NB4 (cell line): Measurements from ENCODE around the gene ASCL1.

Experiments used
- DNase-seq: peaks from one replicate; pipeline ENCODE4 v3.0.0; 2010; ENCODE audit warnings: low read depth
- H3K4me3 ChIP-seq: one replicate; pipeline ENCODE4 v1.5.1; 2011; ENCODE audit warnings: mild to moderate bottlenecking, low read depth, low read length, moderate library complexity
- MYC ChIP-seq: IDR thresholded peaks from 2 replicates; pipeline ENCODE4 v1.6.1; 2011; ENCODE audit warnings: low read depth, low read length
- POLR2A ChIP-seq: IDR thresholded peaks from 2 replicates; pipeline ENCODE4 v1.6.1; 2011; ENCODE audit warnings: mild to moderate bottlenecking; ENCODE audit not compliant: insufficient read length; ENCODE audit errors: extremely low read depth
- TF ChIP-seq, protein P1 (sequence below): IDR thresholded peaks from one replicate; pipeline ENCODE4 v1.5.1; 2012; ENCODE audit warnings: low read depth, low read length
- TF ChIP-seq, protein P2 (sequence below): IDR thresholded peaks from 2 replicates; pipeline ENCODE4 v1.6.1; 2011; ENCODE audit warnings: low read depth, low read length

The ASCL1 gene

DNA sequence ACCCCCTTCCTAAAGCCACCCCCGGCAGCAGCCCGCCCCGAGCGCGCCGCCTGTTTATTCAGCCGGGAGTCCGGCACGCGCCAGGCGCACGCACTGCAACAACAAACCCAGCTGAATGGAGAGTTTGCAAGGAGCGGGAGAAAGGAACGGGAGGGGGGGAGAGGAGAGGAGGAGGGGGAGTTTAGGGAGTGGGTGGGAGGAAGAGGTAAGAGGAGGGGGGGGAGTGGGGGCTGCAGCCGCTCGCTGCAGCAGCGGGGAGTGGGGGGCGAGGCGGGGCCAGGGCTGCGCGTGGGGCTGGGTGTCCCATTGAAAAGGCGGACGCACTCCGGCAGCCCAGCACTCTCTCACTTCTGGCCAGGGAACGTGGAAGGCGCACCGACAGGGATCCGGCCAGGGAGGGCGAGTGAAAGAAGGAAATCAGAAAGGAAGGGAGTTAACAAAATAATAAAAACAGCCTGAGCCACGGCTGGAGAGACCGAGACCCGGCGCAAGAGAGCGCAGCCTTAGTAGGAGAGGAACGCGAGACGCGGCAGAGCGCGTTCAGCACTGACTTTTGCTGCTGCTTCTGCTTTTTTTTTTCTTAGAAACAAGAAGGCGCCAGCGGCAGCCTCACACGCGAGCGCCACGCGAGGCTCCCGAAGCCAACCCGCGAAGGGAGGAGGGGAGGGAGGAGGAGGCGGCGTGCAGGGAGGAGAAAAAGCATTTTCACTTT is at the start of gene ASCL1:
Gene ASCL1, plus strand, starts transcription at position 336 of the 712 bp plus-strand sequence. CDS start 571 bp downstream, outside the sequence.
- TF ChIP-seq MYC: no peak
- TF ChIP-seq, protein P1, sequence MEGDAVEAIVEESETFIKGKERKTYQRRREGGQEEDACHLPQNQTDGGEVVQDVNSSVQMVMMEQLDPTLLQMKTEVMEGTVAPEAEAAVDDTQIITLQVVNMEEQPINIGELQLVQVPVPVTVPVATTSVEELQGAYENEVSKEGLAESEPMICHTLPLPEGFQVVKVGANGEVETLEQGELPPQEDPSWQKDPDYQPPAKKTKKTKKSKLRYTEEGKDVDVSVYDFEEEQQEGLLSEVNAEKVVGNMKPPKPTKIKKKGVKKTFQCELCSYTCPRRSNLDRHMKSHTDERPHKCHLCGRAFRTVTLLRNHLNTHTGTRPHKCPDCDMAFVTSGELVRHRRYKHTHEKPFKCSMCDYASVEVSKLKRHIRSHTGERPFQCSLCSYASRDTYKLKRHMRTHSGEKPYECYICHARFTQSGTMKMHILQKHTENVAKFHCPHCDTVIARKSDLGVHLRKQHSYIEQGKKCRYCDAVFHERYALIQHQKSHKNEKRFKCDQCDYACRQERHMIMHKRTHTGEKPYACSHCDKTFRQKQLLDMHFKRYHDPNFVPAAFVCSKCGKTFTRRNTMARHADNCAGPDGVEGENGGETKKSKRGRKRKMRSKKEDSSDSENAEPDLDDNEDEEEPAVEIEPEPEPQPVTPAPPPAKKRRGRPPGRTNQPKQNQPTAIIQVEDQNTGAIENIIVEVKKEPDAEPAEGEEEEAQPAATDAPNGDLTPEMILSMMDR: no peak
- TF ChIP-seq POLR2A: no peak
- TF ChIP-seq, protein P2, sequence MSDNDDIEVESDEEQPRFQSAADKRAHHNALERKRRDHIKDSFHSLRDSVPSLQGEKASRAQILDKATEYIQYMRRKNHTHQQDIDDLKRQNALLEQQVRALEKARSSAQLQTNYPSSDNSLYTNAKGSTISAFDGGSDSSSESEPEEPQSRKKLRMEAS: no peak
- H3K4me3 ChIP-seq: no peak within 1 kb of the TSS
- DNase-seq: no peak

DNA sequence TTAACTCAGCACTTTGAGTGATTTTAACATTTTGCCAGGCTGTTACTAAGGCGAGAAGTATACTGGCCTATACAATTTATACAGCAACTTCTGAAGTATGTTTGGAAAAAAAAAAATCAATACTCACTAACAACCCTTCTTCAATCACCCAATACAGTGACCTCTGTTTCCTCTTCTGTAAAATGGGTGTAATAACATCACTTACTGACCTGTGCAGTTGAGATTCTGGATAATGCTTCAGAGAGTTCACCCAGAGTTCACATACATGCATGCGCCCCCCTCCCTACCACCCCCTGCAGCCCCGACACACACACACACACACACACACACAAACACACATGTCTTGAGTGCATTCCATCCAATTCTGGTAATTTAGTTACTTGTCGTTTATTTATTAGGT is 49.6 kb upstream of the ASCL1 start:
- no peak overlapping the region for H3K4me3 ChIP-seq
- no peak for DNase-seq
- TF ChIP-seq, protein P2: no peak
- TF ChIP-seq MYC: no peak
- no peak for TF ChIP-seq POLR2A
- TF ChIP-seq, protein P1: no peak

DNA sequence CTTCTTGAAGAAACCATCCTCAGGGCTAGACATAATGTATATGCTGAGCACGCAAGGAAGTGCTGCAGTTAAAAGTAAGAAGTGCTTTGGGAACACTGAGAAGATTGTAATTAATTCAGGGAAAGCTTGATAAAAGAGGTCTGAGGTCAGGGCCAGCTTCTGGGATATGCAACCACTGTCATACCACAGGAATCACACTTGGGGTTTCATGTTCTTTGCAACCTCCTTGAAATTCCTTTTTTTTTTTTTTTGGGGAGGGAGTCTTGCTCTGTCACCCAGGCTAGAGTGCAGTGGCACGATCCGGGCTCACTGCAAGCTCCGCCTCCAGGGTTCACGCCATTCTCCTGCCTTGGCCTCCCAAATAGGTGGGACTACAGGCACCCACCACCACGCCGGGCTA is 47.3 kb upstream of the ASCL1 start:
- DNase-seq: no peak
- no peak overlapping the region for H3K4me3 ChIP-seq
- no peak for TF ChIP-seq MYC
- TF ChIP-seq, protein P1: no peak
- TF ChIP-seq, protein P2: no peak
- TF ChIP-seq POLR2A: no peak

DNA sequence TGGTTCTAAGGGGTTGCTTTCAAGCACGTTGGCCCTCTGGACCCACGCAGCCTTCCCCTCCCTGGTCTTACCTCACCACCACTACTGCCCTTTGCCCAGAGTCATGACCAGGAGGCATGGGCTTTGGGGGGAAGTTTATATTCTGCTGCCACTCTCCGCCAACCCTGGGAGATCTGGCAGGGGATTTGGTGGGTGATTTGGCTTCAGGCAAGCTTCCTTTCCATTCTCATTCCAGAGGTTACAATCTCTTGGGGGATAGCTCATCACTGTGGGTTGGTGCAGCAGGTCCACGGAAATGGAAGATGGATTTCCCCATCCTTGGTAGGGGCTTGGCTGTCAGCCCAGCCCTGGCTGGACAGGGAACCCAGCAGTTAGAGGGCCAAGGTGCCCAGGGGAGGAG is 46.7 kb upstream of the ASCL1 start:
- TF ChIP-seq MYC (no peak), POLR2A (no peak)
- TF ChIP-seq, protein P1: no peak
- TF ChIP-seq, protein P2: no peak
- DNase-seq: no peak
- H3K4me3 ChIP-seq: no peak overlapping the region

DNA sequence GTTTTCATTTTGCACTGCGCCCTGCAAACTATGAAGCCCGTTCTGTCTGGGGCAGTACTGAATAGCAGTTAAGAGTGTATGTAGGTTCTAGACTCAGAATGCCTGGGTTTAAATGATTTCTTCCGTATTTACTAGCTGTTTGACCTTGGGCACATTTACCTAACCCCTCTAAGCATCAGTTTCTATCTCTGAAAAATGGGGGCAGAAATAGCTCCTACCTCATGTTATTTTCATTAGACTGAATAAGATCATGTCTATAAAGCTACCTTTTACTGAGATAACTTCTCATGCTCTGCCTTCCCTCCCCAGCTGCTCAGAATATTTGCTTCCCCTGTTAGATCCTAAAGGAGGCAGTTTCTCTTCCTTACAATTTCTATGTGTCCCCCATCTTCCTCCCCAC is 46.2 kb upstream of the ASCL1 start:
- no peak for DNase-seq
- TF ChIP-seq, protein P2: no peak
- TF ChIP-seq MYC (no peak), POLR2A (no peak)
- TF ChIP-seq, protein P1: no peak

DNA sequence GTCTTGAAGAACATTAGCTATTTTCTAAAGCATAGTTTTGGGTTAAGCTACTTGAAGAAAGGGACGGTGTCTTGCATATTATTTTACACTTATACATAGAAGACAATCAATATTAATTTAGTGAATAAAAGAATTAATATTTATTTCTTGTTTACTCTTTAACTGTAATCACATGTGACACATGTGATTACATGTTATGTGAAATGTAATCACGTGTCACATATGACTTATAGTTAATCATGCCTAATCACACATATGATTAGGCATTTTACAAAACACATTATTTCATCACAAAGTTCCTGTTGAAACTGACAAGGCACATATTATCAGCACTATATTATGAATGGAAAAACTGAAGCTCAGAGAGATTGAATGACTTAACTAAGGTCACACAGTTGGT is 45.2 kb upstream of the ASCL1 start:
- no peak overlapping the region for H3K4me3 ChIP-seq
- no peak for DNase-seq
- TF ChIP-seq MYC (no peak), POLR2A (no peak)

More for the DNA sequence above, 46.2 kb upstream of the ASCL1 start:
- no peak overlapping the region for H3K4me3 ChIP-seq
